G401.6 (cell line): ENCODE results near the gene DLGAP1.

Experiments used
- FAIRE-seq: peaks from 2 replicates; lab custom pipeline; 2012; peaks lifted over from hg19 to GRCh38; lab: Jason Lieb, UNC

Gene DLGAP1

DNA sequence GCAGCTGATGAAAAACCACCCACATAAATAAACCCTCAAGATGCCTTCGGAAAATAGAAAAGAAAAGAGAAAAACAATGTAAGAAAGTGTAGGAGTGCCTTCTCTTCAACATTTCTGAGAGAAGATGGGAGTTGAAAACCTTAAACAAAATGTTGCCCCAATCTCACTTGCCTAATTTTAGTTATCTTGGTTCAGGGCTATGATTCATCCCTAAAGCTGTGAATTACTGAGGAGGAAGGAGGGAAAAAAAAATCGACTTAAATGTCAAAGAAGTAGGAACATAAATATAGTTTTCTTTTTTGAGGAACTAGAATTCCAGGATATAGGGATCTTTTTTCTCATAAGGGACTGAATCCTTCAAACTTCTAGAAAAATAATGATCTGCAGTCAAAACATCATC is 644.8 kb downstream of the DLGAP1 start:
- FAIRE-seq: no peak

DNA sequence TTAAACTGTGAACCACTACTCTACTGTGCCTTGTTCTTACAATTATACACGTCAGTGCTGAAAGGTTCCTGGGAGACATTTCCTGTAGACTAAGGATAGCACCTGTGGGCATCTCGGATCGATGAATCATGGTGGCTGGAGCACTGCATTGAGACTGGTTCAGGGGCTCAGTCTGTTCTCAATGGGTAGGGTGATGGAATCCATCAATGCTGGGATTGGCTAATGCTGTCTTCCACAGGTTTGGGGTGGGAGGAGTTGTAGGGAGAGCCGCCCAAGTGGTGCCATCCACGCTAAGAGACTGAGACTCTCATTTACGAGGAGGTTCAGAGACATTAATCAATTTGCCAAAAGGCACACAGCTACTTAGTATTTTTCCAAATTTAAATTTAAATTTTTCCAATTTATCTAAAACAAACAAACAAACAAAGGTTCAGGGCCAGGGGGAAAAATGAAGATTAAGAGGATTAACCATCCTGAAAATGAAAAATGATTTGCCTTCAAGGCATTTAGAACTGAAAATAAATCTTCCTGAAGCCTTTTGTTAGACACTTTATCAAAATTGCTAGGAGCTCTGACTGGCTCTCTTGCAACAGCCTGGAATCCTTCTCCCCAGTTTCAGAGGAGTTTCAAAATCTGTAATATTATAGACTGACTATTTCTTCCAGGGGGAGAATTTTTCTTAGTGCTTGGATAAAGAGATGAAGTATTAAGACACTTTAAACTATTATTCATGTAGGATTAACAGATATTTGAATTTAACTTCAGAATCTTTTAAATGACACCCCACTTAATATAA is 645.9 kb downstream of the DLGAP1 start:
- no peak for FAIRE-seq

DNA sequence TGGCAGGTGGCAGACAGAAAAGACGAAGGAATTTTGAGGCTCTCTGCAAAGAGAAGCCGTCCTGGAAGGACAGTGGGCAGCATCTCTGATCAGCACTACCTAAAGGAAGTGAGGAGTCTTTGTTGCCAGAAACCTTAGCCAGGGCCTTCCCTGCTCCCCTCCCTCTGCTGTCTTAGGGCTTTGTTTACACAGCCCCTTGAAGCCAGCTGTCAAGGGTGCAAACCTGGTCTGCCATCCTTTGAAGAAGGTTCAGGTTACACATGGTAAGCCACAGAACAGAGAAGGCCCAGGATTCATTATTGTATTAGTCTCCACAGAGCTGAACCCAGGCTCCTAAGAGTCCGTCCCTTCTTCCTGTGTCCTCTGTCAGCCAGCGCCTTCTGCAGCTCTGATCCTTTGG is 648.5 kb downstream of the DLGAP1 start:
- FAIRE-seq: no peak

DNA sequence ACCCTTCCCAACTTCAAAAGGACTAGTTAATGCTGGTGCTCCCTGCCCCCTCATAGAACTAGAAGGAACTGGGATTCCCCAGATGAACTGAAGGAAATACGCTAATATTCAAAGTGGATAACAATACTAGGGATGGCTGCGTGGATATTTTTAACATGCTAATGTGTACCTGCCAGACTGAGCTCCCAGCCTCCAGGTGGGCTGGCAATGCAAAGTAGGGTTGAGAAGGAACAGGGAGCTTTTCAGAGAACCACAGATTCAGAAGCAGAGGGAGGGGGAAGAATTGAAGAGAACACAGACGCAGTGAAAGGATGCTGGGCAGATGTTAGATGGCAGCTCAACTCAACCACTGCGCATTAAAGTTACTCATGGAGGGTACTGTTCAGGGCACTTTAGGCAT is 650.8 kb downstream of the DLGAP1 start:
- FAIRE-seq: no peak

DNA sequence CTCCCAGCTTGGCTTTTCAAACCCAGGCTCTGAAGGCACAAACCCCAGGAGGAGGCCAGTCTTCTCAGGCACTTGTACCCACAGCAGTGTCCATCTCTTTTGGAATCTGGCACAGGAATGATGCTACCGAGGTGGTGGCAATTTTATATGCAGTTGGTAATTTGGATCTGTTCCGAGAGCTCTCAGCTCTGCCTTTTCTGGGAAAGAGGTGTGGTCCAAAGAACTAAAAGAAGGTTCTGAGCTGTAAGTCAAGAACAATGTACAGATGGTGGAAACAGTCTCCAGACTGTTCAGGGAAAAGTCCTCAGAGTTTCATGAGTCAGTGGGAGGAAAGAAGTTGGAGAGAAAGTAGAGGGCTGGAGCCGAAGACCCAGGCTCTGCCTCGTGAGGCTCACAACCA is 651.8 kb downstream of the DLGAP1 start:
- FAIRE-seq: no peak

DNA sequence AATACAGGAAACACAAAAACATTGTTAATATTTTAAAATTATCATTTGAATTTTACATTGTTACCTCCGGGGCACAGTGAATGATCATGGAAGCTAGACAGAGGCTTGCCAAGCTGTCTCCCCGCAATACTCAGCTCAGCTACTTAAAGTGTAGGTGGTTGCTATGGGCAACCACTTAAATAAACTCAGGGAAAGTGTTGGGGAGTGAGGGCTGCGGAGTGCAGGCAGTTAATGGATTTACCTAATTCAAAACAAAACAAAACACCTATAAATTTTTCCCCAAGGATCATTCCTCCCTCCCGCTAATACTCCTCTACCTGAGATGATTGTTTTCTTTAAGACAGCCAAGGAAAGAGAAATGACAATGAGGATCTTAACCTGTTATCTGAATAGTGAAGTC is 655.6 kb downstream of the DLGAP1 start:
- FAIRE-seq: no peak

DNA sequence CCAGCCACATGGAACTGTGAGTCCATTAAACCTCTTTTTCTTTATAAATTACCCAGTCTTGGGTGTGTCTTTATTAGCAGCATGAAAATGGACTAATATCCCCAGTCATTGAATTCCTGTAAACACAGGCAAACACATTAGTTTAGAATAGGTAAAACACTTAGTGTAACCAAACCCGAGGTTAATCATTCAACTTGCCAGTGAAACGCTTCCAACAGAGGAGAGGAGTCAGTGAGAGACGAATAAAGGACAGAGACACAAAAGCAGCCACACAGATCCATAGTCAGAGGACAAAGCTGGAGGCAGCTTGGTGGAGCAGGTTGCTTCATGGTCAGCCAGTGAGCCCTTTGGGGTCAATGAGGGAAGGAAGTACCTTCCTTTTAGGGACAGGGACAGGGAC is 657.1 kb downstream of the DLGAP1 start:
- no peak for FAIRE-seq

DNA sequence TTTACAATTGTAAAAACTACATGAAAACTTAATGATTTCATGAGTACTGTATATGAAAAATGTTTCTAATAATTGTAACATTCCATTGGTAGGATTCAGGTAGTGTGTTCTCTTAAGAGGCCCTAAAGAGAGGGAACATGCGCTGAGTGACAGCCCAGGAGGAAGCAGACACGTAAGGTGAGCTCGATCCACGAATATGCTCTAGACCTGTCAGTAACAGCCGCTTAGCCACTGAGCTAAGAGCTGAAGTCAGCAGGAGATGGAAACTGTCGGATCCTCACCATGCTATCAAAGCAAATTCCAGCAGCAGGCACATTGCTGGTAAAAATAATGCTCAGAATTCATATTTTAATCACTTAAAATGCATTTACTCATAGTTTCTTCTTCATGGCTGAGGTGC is 658.7 kb downstream of the DLGAP1 start:
- no peak for FAIRE-seq

DNA sequence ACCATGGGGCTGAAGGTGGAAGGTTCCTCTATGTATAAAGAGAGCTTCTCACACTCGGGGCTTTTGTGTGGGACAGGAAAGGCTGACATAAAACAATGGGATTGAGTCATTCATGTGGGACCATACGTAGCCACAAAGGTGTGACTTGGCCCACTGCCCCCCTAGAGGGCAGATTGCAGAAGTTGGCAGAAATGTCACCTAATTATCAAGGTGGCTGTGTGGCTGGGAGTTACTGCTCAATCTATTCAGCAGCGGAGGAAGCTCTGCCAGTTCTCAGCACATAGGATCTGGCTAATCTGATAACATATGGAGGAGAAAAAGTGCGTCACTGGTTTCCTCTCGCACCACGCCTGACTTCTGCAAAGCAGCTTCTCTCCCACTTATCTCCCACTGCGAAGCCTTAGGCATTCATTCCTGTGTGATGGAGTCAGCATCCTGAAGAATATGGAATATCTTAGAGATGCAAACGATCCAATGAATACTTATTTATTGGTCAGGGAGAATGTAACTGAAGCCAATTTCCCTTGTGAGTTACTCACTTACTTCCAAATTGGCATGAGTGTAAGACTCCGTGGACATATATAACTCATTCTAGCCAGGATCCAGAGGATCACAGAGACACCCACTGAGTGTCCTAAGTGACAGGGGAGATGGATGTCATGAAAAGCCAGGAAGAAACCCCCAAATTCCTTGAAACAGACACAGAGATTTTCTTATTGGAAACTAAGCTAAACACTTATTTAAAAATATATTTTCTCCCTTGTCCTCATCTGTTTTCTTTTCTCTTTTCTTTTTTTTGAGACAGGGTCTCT is 660.4 kb downstream of the DLGAP1 start:
- FAIRE-seq: no peak

DNA sequence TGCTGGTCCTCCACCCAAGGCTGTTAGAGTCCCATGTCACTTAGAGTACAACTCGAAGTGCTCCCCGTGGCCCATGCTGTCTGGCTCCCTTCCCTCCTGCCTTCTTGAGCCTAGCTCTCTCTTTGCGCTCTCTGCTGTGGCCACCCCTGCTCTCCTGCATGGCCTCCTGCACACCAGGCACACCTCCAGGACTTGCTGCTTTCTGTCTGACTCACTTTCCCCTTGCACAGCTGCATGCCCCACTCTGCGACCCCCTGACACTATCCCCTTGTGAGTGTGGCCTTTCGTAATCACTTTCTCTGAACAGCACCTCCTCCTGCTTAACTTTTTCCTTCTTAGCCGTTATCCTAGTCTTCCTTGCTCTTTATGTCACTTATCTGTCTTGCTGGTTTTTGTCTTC is 661.6 kb downstream of the DLGAP1 start:
- no peak for FAIRE-seq

DNA sequence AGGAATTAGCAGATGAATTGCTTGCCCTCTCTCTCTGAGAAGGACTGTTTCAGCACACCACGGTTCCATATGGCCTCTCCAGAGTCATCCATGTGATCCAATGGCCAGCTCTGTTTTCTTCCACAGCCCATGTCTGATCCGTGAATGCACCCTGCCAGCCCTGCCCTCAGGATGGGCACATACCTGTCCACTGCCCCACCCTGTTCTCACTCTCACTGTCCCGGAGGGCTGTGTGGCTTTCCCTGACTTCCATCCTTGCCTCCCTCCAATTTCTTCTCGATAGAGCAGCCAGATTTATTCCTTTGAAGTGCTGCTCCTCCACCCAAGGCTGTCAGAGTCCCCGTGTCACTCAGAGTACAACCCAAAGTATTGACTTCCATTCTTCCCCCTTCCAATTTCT is 662.0 kb downstream of the DLGAP1 start:
- FAIRE-seq: no peak

DNA sequence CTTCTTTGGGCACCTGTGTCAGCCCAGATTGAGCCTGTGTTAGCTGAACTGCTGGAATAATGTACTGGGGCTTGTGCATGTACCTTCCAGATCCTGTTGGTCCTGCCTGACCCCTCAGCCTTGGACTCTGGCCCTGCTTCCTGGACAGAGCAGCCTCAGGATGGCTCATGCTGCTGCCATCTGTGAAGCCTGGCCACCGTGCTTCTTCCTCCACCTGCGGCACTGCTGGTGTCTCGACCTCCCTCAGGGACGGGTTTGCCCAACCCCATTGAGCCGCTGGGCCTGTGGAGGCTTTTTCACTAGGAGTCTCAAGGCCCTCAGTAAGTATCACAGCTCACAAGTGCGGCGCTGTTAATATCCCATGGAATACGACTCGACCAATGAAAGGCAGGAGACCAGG is 662.4 kb downstream of the DLGAP1 start:
- FAIRE-seq: no peak

DNA sequence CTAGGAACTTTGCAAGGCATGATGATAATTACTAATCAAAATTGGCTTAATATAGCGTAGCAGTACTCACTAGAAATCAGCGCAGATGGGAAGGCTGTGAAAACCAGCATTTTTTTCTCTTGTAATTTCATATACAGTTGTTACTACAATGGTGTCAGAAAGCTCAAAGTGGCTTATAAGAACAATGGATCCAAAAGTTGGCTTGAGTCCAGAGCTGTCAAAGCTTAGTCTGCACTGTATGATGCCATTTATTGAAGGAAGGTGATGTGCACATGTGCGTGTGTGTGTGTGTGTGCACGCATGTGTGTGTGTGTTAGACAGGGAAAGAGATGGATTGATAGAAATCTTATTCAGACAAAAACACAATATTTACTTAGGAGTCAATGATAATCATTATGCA is 663.9 kb downstream of the DLGAP1 start:
- no peak for FAIRE-seq

DNA sequence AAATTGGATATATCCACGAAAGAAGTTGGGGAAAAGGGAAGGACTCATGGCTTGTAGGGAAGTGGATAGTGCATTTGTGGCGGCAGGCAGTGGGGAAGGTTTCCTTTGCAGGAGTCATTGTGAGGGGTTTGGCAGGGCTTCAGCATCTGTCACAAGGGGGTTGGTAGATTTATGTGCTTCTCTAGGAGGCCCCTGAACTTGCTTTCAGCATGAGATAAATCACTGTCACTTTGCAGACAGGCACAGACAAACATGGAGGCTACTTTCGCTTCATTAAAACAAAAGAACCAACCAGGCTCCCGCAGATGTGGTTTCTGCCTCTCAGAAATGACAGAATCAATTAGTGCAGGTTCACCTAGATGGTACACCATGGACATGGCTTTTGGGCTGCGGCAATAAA is 664.4 kb downstream of the DLGAP1 start:
- no peak for FAIRE-seq

DNA sequence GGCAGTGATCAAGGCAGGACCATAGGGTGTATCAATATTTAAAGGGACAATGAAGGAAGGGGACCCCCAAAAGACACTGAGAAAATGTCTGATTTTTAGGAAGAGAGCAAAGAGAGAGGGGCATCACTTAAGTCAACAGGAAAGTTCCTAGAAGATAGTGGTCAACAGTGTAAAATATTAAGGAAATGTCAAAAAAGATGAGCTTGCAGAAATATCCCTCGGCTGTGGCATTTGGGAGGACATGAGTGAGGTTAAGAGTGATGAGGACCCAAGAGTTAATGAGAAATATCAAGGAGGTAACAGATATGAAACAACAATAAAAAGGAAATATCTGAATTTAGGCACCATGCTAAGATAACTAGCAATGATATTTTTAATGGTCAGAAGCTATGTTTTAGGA is 665.6 kb downstream of the DLGAP1 start:
- no peak for FAIRE-seq

DNA sequence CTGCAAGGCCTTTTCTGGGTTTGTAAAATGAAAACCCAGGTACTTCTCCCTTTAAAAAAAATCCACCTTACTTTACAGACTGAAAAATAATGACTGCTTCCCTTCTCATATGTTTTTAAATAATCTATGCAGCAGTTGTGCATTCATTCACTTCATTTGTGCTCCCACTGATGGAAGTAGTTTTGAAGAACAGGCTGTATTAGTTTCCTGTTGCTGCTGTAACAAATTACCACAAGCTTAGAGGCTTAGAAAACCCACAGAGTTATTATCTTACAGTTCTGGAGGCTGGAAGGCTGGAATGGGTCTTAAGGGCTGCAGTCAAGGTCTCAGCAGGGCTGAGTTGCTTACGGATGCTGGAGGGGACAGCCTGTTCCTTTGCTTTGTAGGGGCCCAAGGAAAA is 670.2 kb downstream of the DLGAP1 start:
- FAIRE-seq: no peak

DNA sequence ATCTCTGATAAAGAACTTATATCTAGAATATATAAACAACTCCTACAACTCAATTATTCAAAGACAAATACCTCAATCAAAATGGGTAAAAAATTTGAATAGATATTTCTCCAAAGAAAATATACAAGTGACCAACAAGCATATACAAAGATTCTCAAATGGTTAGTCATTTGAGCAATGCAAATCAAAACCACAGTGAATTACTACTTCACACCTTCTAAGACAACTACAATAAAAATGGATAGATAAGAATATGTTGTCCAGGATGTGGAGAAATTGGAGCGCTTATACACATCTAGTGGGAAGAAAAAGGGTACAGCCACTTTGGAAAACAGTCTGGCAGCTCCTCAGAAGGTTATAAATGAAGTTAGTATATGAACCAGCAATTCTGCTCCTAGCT is 672.2 kb downstream of the DLGAP1 start:
- no peak for FAIRE-seq

DNA sequence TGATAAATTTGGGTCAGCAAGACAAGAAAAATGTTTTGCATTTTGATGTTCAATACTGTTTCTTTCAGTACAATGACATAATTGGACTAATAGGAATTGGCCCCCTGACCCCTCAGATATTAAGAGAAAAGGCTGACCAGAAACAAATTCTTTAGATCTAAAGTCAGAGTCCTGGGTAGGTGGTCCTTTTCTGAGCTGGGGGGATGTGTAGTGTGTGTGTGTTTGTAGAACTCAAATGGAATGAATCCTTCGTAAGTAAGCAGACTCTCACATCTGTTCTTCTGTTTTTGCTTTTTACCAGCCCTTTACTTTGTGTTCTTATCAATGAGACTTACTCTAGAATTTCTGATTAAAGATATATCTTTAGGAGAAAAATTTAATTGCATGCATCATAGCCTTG is 677.4 kb downstream of the DLGAP1 start:
- no peak for FAIRE-seq

DNA sequence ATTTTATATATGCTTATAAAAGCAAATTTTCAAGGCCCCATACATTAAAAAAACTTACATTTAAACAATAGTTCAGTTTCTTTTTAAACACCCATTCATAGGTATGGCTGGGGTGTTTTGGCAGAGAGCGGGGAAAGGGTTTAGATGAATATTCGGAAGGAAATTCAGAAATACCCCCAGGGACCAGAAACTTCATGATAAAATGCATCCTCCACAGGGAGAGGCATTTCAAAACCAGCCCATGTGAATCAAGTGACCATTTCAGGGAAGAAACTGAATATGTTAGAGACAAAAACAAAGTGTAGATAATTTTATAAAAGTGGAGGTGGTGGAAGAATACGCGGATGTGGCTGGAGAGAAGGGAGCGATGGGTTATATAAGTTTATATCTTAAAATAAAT is 678.0 kb downstream of the DLGAP1 start:
- FAIRE-seq: no peak

DNA sequence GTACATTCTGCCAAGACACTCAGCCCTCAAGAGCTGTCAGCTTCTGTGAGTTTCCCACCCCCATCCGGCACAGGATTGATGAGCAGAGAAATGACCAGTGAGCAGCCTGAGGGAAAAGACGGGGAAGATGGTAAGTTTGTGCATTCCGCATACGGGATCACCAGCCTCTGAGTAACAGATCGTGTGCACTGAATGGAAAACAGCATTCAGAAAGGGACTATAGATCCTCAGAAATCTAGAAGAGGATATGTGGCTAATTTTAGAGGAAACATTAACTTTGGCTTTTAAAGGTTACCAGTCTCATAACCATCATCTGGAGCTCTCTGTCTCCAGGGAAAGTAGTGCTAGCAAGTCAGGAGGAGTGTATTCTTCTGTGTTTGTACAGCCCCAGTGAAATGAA is 679.1 kb downstream of the DLGAP1 start:
- no peak for FAIRE-seq

DNA sequence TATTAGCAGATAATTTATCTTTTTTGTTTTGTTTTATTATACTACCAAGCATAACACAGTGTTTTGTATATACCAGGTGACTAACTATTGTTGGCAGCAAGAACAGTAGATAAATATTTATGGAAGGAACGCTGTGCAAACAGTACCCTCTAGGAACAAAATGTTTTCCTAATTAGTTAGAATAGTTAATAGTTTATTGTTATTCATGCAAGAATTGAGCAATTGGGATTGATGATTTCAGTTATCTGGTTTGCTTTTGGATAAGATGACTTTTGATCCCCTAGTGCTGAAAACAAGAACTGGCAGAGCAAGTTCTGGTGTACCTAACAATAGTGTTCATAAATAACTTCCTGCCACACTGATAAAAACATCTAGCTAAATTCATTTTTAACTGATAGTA is 681.8 kb downstream of the DLGAP1 start:
- FAIRE-seq: peak; percentile 28

DNA sequence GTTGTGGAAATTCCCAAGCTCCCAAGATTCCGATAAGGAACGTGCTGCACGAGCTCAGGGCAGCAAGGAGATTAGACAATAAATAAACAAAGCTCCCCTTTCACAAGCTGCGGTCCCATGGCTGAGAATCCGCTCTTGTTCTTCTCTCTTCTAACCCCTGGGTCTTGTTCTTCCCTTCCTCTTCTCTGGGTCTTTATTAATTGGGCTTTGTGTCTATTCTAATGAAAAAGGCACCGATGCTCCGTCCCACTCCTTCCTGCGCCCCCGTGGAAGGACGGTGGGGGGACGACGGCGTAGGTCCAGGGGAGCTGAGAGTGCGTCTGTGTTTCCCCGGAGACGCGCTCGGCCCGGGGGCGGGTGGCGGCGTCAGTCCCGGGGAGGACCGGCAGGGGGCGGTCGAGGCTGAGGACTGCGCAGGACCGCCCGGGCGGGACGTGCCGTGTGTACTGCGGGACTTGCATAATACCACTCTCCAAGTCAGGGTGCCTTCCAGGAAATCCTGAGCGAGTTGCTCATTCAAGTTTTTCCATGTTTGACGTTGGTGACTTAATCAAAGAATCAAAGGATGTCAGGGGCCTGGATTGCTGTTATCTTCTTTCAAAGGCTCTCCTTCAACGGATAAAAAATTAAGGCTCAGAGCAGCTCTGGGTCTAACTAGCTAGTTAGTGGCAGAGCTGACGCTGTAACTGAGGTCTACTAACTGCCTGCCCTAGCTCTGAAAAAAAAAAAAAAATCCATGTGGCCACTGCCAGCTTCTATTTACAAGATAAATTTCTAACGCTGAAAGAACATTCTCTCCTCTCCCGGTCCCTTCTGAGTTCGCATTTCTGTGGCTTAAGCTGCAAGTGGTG is 683.8 kb downstream of the DLGAP1 start:
- peak; percentile 69 for FAIRE-seq

DNA sequence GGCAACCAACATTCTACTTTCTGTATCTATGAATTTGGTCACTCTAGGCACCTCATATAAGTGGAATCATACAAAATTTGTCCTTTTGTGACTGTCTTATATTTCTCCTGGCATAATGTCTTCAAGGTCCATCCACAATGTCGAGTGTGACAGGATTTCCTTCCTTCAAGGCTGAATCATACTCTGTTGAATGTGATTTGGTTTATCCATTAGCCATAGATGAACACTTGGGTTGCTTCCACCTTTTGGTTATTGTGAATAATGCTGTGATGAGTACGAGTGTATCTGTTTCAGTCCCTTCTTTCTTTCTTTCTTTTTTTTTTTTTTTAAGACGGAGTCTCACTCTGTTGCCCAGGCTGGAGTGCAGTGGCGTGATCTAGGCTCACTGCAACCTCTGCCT is 693.8 kb downstream of the DLGAP1 start:
- no peak for FAIRE-seq
